Epithelial cell of proximal tubule (primary cell): ENCODE measurements around the gene STYX. TPM values are rescaled to one million over a fixed set of nuclear protein-coding genes. Genes with fewer than 3 reads are reported as not detected.

Experiments
- DNase-seq: peaks from one replicate; pipeline ENCODE4 v3.0.0-alpha.2; 2011; ENCODE audit warnings: low read depth
- H3K4me3 ChIP-seq: 2 replicates; pipeline ENCODE4 v1.5.1; 2011; ENCODE audit warnings: low read depth, mild to moderate bottlenecking, low read length
- CTCF ChIP-seq: conservative IDR thresholded peaks from 2 replicates; pipeline ENCODE4 v1.5.1; 2012; ENCODE audit warnings: low read depth, mild to moderate bottlenecking, low read length
- total RNA-seq: library from RNA; depleted of rRNA; stranded (reverse); fragments of >200 nt; gene quantifications from 2 replicates; pipeline ENCODE4 v1.2.3, GENCODE V29; 2015

STYX gene
- total RNA-seq, 1 donor from 2014 or later = 12.2 TPM

- DNase-seq = no peak
- TF ChIP-seq CTCF = no peak
- H3K4me3 ChIP-seq = no peak overlapping the region
These were observed 59.2 kb downstream of the STYX start for GRCh38 chr14:52789118-52789517.

- peak overlapping the region; percentile 71 for H3K4me3 ChIP-seq
- no peak for TF ChIP-seq CTCF
- DNase-seq = no peak
These were observed 60.2 kb downstream of the STYX start for GRCh38 chr14:52790011-52790755.

DNA sequence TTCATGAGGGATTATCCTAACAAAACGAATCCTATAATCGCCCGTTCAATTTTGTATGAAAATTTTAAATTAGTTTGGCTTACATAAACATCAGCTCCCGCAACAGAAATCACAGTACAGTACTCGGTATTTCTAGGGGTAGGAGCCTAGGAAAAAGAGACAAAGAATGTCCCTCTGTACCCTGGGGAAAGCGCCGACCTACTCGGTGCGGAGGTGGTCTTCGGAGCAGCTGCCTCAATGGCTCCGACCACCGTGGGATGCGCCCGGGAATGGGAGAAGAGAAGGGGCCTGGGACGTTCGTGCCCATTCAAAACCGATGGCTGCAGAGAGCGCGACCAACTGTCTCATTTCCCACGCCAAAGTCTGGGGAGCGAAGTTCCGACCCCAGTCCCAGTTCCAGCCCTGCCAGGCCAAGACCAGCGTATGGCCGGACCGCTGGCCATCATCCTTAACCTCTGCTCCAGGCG lies 60.8 kb downstream of the STYX start:
- no peak for DNase-seq
- H3K4me3 ChIP-seq = peak overlapping the region; percentile 71
- TF ChIP-seq CTCF = no peak

DNA sequence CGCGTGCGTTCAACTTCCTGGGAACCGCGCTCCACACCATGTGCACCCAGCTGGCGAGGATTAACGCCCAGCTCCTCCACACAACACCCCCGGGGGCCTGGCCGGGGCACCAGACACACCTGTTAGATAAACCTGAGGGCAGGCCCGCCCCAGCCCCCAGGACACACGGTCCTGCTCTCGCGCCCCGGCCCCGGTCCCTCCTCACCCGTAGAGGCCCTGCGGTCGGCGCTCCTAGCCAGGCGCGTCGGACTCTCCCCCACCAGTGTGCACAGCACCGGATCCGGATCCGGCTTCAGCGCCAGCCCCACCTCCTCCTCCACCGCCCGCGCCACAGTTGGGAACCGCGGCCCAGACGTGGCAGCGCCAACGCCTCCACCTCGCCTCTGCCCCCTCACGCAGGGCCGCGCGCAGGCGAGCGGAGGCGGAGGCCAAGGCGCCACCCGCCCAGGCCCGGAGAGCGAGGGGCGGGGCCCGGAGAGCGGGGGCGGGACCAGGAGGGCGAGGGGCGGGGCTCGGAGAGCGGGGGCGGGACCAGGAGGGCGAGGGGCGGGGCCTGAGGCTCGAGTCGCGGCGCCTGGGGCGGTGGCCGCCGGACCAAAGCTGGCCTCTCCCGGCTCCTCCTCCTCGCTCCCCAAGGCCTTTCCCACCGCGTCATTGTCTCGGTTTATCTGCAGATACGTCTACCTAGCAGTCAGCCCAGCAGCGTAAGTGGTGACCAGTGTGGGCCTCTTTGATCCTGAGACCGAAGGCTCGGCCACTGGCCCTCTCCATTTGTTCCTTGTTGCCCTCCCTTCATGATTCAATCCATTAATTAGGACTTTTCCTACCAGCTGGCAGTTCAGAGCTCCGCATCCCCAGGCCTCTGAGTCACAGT lies 61.5 kb downstream of the STYX start, which contains the start of gene GNPNAT1:
Gene GNPNAT1, minus strand, starts transcription at position 385 of the 874 bp plus-strand sequence. CDS start 6,957 bp downstream, outside the sequence.
- peak within 1 kb of the TSS; percentile 71 for H3K4me3 ChIP-seq
- peak; percentile 63 for DNase-seq

GRCh38 chr14:52792097-52792415 lies 62.1 kb downstream of the STYX start:
- TF ChIP-seq CTCF = no peak
- no peak for DNase-seq

More for the DNA sequence above, 61.5 kb downstream of the STYX start, which contains the start of gene GNPNAT1:
- TF ChIP-seq CTCF = no peak

DNA sequence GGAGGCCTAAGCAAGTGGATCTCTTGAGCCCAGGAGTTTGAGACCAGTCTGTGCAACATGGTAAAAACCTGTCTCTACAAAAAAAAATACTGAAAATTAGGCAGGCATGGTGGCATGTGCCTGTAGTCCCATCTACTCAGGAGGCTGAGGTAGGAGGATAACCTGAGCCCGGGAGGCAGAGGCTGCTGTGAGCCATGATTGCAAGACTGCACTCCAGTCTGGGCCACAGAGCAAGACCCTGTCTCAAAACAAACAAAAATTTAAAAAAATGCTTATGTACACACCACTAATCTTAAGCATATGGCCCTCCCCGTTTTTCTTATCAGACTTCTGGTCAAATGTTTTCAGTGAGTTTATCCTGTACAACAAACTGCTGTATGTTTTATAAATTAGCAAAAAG lies 63.1 kb downstream of the STYX start:
- no peak for DNase-seq
- H3K4me3 ChIP-seq = no peak overlapping the region
- no peak for TF ChIP-seq CTCF

More at GRCh38 chr14:52792097-52792415, 62.1 kb downstream of the STYX start:
- H3K4me3 ChIP-seq = peak overlapping the region; percentile 58
